ENCODE data around the gene CNMD.
"Not testable (repeated sequence)": the region's sequence is repeated elsewhere in the genome, so short reads cannot be mapped to it uniquely, and the experiment has no call there.

Gene CNMD

GRCh38 chr13:52743988-52744387 is 4.4 kb upstream of the CNMD start:
- no peak for DNase-seq

- DNase-seq: no peak
These were observed 3.9 kb upstream of the CNMD start for GRCh38 chr13:52743569-52743968.

DNA sequence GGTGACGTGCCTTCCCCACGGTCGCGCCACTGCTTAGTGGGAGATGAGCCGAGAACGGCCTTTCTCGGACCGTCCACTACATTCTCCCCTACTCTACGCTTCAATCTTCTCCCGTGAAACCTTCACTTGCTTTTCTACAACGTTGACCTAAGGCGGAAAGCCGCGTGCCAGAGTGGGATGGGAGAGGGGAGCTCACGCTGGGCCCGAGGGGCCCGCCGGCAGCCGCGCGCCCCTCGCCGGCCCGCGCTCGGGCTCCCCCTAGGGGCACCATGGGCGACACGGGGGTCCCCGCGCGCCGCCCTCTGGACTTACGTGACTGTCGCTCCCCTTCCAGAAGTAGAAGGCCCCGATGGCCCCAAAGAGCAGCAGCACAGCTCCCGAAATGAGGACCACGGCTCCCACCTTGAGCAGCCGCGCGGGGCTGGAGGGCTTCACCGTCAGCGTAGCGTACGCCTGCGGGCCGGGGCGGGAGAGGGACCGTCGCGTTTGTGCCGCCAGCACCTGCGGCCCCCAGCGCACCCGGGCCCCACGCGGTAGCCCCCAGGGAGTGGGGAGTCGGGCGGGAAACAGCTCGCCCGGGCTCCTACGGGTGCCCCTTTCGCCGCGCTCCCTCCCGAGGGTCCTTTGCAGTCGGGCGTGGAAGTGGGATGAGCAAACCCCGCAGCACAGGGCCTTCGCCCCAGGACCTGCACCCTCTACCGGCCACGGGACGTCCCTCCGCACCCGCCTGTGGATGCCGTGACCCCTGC is 727 bp downstream of the CNMD start:
- peak; percentile 31 for DNase-seq

DNA sequence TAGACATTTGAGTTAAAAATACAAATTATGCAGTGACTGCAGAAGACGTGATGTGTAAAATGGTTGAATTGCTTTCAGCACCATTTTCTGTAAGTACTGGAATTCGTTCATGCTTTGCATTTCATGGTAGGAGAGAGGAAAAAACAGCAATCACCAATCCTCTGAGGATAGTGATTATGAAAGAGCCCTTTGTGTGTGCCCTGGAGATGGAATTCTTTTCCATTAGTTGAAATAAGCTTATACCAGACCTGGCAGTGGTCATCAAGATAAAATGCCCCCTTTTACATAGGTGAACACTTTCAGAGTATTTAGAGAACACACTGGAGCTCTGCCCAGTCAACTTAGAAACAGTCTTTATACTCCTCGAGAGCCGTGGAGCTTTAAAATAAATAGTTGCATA is 1.7 kb downstream of the CNMD start:
- DNase-seq: no peak

- DNase-seq: no peak
These were observed 2.2 kb downstream of the CNMD start for GRCh38 chr13:52737451-52737850.

- no peak for DNase-seq
These were observed 2.7 kb downstream of the CNMD start for GRCh38 chr13:52736891-52737290.

DNA sequence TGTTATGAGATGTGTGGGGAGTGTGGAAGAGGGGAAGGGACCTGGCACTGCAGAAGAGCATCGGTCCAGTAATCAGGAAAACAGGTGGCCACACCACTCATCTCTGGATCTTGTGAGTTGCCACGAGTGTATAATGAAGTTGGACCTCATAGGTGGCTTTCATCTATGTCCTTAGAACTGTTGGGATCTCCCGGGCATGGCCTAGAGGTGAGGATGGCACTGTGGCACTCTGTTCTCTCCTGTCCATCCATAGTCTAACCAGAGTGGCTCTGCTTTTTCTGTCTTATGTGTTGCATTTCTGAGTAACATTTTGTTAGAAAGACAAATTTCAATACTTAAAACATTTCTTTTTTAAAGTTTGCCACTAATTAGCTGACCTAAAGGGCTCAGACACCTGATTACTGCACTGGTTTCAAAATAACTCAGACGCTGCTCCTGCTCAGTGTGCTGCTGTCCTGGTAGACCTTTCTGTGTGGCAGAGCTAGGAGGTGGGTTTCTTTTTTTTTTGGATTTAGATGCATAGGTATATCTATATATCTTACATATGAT is 5.5 kb downstream of the CNMD start:
- DNase-seq: no peak

GRCh38 chr13:52726258-52726657 is 13.4 kb downstream of the CNMD start:
- no peak for DNase-seq

DNA sequence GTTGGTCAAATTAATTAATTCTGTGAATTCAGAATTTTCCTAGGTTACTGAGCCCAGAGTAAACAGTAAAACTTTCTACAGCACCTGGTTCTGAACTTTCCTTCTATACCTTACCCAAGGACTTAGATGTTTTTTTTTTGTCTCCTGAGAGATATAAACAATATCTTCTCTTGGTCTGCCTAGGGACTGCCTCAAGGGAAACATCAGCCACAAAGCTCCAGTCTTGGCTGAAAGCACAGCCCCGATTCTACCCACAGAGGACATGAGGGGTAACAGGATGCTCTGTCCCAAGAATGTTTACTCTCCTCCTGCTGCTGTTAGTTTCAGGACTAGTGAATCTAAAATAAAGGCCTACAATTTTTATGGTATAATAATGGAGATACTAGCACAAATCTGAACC is 14.3 kb downstream of the CNMD start:
- no peak for DNase-seq

- DNase-seq: no peak
These were observed 16.4 kb downstream of the CNMD start for GRCh38 chr13:52723181-52723580.

DNA sequence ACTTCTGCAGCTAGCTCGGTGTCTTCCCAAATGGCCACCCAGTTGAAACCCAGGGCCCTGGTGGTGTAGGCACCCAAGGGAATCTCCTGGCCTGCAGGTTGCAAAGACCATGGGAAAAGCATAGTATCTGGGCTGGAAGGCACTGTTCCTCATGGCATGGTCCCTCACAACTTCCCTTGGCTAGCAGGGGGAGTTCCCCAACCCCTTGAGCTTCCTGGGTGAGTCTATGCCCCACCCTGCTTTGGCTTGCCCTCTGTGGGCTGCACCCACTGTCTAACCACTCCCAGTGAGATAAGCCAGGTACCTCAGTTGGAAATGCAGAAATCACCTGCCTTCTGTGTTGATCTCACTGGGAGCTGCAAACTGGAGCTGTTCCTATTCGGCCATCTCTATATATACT is 18.3 kb downstream of the CNMD start:
- DNase-seq: not testable (repeated sequence)

DNA sequence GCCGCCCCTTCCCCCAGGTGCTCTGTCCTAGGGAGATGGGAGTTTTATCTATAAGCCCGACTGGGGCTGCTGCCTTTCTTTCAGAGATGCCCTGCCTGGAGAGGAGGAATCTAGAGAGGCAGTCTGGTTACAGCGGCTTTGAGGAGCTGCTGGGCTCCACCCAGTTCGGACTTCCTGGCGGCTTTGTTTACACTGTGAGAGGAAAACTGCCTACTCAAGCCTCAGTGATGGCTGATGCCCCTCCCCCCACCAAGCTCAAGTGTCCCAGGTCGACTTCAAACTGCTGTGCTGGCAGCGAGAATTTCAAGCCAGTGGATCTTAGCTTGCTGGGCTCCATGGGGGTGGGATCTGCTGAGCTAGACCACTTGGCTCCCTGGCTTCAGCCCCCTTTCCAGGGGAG is 18.7 kb downstream of the CNMD start:
- DNase-seq: not testable (repeated sequence)

- no peak for DNase-seq
These were observed 25.7 kb downstream of the CNMD start for GRCh38 chr13:52713894-52714293.

DNA sequence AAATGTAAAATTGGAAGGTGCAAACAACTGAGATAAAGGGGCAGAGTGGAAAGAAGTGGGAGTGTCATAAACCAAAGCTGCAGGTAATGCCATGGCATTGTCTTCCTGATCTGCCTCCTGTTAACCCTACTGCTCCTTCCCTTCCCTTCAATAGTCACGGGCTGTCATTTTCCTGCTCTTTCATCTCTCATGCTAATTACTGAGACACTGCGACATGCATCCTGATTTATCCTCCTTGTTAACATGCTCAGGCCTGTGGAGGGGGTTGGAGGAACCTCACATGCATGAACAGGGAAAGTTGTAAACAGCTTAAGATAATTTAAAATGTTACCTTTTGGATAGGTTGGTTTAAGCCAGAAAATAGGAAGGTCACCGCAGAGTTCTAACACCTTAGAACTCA is 27.2 kb downstream of the CNMD start:
- no peak for DNase-seq

DNA sequence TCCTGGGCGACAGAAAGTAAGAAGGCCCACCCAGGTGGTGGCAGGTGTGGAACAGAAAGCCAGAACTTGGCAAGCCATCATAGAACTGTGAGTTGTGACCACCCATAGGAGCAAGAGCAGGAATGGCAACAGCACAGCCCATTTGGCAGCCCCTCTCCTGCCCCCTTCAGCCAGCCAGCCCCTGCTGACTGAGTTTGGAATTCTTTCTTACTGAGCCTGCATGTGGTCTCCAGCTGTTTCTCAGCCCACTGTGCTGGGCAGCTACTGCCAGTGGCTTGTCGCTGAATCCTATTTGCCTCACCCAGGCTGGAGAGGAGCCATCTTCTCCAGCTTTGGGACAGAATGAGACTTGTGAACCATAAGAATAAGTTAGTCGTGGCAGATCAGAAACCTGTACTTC is 28.3 kb downstream of the CNMD start:
- no peak for DNase-seq

DNA sequence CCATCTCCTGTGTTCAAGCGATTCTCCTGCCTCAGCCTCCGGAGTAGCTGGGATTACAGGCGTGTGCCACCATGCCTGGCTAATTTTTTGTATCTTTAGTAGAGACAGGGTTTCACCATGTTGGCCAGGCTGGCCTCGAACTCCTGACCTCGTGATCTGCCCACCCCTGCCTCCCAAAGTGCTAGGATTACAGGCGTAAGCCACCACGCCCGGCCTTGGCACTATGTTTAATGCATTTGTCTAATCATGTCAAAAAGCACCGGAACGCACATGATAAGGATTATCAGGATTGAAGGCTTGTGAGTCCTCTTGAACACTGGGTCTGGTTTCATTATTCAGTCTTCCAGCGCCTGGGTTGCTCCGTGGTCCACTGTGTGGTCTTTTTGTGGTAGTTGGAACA is 31.4 kb downstream of the CNMD start:
- not testable (repeated sequence) for DNase-seq

DNA sequence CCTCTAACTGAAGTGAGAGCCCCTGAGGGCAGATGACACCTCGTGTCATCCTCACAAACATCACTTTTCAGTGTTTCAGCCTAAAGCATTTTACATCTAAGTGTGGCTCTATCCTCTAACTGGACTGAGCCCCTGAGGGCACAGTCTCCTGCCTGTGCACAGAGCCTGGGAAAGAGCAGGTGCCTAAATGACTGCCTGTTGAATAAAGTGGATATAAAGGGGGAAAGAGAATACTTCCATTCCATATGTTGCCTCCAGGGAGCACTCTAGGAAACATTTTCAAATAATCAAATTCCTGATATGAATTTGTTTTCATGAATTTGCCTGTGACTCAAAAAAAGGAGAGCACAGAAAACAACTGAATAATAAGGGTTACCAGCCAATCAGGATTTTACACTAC is 32.2 kb downstream of the CNMD start:
- DNase-seq: no peak

- DNase-seq: no peak
These were observed 33.5 kb downstream of the CNMD start for GRCh38 chr13:52706081-52706480.

GRCh38 chr13:52703482-52703881 is 36.1 kb downstream of the CNMD start:
- DNase-seq: no peak

DNA sequence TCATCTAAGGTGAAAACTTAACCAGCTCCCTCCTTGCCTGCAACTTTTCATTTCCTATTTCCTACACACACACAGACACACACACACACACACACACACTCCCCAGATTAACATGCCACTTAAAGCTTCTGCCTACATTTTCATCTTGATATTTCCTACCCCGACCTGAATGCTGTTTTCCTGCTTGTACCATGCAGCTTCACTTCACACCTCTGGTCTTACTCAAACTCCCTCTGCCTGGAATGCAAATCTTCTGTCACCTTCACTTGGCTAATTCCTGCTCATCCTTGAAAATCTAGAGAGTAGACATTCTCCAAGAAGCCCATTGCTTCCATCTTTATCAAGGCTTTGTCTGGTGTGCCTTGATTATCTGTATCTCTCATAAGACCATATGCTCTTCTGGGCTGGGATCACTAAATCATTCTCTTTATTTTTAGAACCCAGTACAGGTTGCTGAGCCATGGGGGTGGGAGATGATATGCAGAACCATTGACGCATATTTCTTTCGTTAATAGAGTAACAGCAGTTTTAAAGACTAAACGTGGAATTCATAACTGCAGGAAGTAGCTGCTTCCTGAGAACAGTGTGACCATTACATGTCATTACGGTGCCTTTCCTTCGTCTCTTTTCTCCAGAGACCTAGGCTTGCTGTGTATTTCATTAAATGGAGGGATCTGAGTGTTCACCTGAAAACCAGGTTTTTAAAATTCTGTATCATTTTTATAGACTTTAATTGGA is 37.7 kb downstream of the CNMD start:
- no peak for DNase-seq

GRCh38 chr13:52696566-52696965 is 43.1 kb downstream of the CNMD start:
- DNase-seq: no peak

DNA sequence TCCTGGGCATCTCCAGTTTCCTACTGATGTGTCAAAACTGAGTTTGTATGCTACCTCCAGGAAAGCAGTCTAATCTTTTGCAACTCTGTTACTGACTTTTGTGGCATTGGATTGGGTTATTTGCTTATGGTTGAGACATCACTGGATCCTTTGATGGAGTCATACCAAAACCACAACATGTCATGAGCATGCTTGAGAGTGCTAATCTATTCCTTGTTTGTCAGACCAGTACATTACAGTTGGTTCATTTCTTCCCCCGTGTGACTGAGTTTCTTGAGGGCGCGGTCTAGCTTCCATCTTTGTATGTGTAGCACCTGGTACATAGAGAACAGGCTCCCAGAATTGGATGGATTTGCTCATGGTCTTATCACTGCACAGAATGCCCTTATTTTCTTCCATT is 43.8 kb downstream of the CNMD start:
- peak; percentile 52 for DNase-seq

- DNase-seq: no peak
These were observed 53.2 kb downstream of the CNMD start for GRCh38 chr13:52686376-52686775.

DNA sequence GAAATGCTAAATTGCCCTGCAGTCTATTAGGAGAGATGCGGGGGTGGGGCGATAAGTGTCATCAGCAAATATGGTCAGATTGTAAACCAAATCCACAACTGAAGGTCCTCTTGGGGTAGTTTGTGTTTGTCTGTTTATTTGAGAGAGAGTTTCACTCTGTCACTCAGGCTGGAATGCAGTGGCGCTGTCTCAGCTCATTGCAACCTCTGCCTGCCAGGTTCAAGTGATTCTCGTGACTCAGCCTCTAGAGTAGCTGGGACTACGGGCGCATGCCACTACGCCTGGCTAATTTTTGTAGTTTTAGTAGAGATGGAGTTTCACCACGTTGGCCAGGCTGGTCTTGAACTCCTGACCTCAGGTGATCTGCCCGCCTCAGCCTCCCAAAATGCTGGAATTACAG is 53.8 kb downstream of the CNMD start:
- DNase-seq: not testable (repeated sequence)

All from activated CD4-positive, alpha-beta T cell treated with anti-CD3 and anti-CD28 coated beads for 48 hours (primary cell).